Measurements from ENCODE around the gene SGK1. TPM values are rescaled to one million over a fixed set of nuclear protein-coding genes. Genes with fewer than 3 reads are reported as not detected.
"Not testable (repeated sequence)": the region's sequence is repeated elsewhere in the genome, so short reads cannot be mapped to it uniquely, and the experiment has no call there.

SGK1 gene
- total and polyA plus RNA-seq, 8 donors = 26.6 to 236 (median 82.1) TPM

DNA sequence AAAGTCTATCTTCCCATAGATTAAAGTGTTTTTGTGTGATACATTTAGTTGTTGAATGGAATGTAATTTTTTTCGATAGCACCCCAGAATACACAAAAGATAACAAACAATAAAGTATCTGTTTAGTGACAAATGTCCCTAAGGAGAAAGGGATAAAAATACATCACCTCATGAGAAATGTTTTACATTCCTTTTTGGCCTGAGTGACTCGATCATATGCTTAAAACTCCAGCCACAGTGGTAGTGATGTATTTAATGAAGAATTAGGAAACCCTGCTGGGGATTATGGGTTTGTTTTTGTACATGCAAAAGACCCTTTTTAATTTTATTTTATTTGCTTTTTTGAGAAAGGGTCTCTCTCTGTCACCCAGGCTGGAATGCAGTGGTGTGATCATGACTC lies 4.3 kb upstream of the SGK1 start:
- Histone ChIP-seq H3K9me3 (peaks cover 0 to 20% of the 10 kb centered on the region in 2 donors), H3K4me1 (peaks cover 0 to 10% of the 10 kb centered on the region in 2 donors), H3K27ac (no peak overlapping the region), H3K36me3 (no peaks in the 10 kb centered on the region), H3K4me3 (no peak overlapping the region), H3K27me3 (peaks cover 10 to 25% of the 10 kb centered on the region in 2 donors)
- intact Hi-C loops (cut with DNase I) = no loop called here
- no peak for ATAC-seq
- DNase-seq = no peak
- TF ChIP-seq, protein P1, sequence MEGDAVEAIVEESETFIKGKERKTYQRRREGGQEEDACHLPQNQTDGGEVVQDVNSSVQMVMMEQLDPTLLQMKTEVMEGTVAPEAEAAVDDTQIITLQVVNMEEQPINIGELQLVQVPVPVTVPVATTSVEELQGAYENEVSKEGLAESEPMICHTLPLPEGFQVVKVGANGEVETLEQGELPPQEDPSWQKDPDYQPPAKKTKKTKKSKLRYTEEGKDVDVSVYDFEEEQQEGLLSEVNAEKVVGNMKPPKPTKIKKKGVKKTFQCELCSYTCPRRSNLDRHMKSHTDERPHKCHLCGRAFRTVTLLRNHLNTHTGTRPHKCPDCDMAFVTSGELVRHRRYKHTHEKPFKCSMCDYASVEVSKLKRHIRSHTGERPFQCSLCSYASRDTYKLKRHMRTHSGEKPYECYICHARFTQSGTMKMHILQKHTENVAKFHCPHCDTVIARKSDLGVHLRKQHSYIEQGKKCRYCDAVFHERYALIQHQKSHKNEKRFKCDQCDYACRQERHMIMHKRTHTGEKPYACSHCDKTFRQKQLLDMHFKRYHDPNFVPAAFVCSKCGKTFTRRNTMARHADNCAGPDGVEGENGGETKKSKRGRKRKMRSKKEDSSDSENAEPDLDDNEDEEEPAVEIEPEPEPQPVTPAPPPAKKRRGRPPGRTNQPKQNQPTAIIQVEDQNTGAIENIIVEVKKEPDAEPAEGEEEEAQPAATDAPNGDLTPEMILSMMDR (IDR thresholded peaks at IDR 0.05) = no peak

DNA sequence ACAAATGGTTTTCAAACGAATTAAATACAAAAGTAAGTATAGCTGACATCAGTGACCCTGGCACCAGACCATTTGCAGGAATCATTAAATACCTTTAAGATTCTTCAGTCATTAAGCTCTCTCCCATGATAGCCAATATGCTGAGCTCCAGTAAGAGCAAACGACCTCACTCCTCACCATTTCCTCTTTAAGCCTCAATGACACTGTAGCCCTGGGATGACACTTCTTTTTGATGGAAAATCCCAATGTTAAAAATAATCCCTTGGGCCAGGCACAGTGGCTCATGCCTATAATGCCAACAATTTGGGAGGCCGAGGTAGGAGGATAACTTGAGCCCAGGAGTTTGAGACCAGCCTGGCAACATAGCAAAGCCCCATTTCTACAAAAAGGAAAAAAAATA lies 3.3 kb upstream of the SGK1 start:
- intact Hi-C loops (cut with DNase I) = no loop called here
- H3K9me3 ChIP-seq = peaks cover 0 to 20% of the 10 kb centered on the region in 2 donors
- peaks cover 0 to 10% of the 10 kb centered on the region in 2 donors for H3K4me1 ChIP-seq
- H3K4me3 ChIP-seq = no peak overlapping the region
- no peak overlapping the region for H3K27ac ChIP-seq
- no peaks in the 10 kb centered on the region for H3K36me3 ChIP-seq
- no peak for ATAC-seq
- peaks cover 15 to 35% of the 10 kb centered on the region in 2 donors for H3K27me3 ChIP-seq
- no peak for DNase-seq
- TF ChIP-seq, protein P1 (IDR thresholded peaks at IDR 0.05) = no peak

DNA sequence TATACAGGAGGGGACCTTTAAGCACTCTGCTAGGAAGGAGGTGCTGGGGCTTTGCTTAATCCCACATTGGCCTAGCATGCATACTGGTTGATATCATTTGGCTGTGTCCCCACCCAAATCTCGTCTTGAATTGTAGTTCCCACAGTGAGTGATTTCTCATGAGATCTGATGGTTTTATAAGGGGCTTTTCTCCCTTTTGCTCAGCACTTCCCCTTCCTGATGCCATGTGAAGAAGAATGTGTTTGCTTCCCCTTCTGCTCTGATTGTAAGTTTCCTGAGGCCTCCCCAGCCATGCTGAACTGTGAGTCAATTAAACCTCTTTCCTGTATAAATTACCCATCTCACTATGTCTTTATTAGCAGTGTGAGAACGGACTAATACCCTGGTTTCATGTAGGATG lies 1.8 kb upstream of the SGK1 start:
- H3K4me1 ChIP-seq; DNase-seq; H3K9me3 ChIP-seq; H3K36me3 ChIP-seq; H3K27ac ChIP-seq; intact Hi-C loops (cut with DNase I); ATAC-seq; H3K4me3 ChIP-seq: not testable (repeated sequence)
- peaks cover 15 to 40% of the 10 kb centered on the region in 2 donors for H3K27me3 ChIP-seq

DNA sequence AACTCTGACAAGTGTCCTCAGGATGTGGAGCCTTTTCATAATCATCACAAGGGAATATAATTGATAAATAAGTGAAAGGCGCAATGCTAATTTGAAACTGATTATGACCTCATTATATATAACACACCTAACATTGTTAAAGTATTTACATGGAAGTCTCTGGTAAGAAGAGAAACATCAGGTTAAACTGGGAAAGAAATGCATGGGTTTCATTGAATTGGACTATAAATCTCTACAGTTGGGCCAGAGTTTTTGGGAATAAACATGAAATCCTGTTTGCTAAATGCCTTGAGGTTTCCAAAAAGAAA lies 1.0 kb upstream of the SGK1 start:
- Histone ChIP-seq H3K9me3 (peaks cover 0 to 10% of the 10 kb centered on the region in 2 donors), H3K27me3 (peaks cover 17 to 40% of the 10 kb centered on the region in 2 donors), H3K36me3 (no peaks in the 10 kb centered on the region), H3K27ac (no peak overlapping the region), H3K4me1 (peaks cover 0 to 10% of the 10 kb centered on the region in 2 donors), H3K4me3 (no peak overlapping the region)
- intact Hi-C loops (cut with DNase I) = no loop called here
- ATAC-seq = no peak
- TF ChIP-seq, protein P1 (IDR thresholded peaks at IDR 0.05) = no peak
- no peak for DNase-seq

DNA sequence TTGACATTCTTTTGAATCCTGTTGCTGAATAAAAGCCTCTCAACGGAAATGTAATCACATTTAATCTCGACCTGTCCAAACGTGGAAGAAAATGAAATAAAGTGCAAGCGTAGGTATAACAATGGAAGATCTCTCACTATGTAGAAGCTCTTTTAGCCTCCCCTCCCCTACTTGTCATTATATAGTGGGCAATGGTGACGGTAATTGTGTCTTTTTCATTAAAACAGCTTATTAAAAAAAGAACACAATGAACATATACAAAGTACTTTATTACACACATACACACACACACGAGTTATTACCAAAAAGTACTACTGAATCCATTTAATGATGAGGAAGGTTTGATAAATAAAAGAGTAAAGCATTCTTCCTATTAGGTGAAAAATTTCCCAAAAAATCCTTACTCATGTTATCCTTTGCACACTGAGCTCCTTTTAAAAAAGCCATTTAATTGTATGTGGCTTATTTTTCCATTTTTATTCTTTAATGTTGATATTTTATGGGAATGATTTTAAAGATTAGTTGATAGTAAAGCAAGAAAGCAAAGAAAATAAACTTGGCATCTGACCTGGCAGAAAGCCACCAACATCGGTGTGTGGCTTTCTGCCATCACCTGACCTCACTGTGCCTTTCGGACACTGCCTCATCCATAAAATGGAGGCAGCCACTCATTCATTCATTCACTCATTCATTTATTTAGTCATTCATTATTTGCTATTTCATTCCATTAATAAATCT lies 493 bp upstream of the SGK1 start:
- intact Hi-C loops (cut with DNase I) = no loop called here
- ATAC-seq = no peak

More for the DNA sequence above, 493 bp upstream of the SGK1 start:
- DNase-seq = no peak
- H3K36me3 ChIP-seq = no peaks in the 10 kb centered on the region
- H3K27ac ChIP-seq = no peak overlapping the region
- H3K9me3 ChIP-seq = peaks cover 0 to 10% of the 10 kb centered on the region in 2 donors
- H3K4me1 ChIP-seq = peaks cover 0 to 10% of the 10 kb centered on the region in 2 donors
- TF ChIP-seq, protein P1 (IDR thresholded peaks at IDR 0.05) = no peak
- peak overlapping the region in 1 of 2 donors; percentile 38 for H3K4me3 ChIP-seq
- peaks cover 17 to 40% of the 10 kb centered on the region in 2 donors for H3K27me3 ChIP-seq

Data from left lung (tissue), 10 donors.